GM19238 (cell line): ENCODE measurements around the gene BTC.
"Not testable (repeated sequence)": the region's sequence is repeated elsewhere in the genome, so short reads cannot be mapped to it uniquely, and the experiment has no call there.

Experiments used
- DNase-seq: peaks from one replicate; pipeline ENCODE4 v3.0.0; 2011; ENCODE audit warnings: low spot score; ENCODE audit not compliant: insufficient read length

Gene BTC, protein sequence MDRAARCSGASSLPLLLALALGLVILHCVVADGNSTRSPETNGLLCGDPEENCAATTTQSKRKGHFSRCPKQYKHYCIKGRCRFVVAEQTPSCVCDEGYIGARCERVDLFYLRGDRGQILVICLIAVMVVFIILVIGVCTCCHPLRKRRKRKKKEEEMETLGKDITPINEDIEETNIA

DNA sequence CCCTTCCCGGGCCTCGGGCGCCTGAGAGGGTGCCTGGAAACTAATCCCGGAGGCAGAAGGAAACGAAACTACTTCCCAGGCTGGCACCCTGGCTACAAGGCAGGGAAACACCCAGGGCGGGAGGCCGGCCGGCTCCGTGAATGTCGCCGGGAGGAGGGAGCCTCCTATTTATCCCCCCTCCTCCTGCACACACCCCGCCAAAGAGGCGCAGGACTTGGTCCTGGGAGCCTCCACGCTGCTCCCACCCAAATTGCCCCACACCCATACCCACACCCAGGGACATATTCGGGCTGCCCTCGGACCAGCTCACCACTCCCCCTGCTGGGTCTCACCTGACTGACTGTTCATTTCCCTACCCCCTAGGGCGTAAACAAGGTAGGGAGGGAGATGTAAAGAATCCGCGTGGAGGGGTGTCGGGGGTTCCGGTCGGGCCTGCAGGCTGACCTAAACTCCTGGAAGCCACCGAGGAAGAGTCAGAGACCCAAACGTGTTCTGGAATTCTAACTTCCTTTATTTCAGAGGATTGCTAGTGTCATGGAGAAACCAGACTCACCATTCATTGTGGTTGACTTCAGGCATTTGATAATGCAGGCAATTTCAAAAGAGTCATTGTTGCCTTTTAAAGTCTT, at the start of gene BTC:
Gene BTC, minus strand, starts transcription at position 142 of the 629 bp plus-strand sequence. CDS start 198 bp downstream, outside the sequence.
- no peak for DNase-seq

DNA sequence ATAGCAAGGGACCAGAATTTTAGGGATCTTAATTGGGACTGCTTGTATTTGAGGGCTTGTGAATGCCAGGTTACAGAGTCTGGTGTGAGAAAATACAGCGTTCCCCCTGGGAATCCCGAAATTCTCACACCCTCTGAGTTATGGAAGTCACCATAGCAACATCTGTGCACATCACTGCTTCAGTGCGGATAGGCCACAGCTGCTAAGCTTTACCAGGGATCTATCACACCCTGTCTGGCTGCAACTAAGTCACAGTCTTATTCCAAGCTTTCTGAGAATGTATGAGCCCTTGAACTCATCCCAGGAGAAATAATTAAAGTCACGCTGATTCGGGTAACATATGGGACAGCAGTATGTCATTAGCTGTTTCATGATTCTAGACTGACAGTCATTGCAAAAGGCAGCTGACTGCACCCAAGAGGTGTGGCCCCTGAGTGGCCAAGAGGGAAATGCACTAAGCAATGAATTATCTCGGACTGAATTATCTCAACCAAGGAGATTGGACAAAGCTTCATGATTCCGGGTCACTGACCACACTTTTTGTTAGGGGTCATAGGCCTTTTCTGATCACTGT, 46.7 kb upstream of the BTC start:
- DNase-seq: no peak

DNA sequence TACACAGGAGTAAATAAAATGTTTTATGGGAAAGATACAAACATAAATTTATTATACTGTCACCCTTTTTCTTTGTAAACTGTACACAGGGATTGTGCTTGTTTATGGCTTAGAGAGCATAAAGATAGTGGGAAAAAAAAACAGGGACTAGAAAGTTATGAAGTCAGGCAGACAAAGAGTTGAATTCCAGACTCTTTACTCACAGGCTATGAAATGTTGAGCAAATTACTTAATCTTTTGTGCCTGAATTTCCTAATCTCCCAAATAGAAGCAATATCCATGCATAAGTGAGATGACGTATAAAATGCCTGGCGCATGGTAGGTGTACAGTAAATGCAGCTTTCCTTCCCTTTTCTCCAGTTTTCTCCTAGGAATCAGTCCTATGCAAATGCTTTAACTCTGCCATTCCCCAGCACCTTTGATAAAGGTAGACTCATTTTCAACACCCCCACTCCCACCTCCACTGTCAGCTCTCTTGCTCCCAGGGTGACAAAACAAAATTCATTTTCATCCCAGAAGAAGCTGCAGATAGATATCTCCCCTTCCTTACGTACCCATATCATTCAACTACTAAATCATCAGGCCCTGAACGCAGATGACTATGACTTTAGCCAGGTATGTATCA, 44.5 kb upstream of the BTC start:
- no peak for DNase-seq

DNA sequence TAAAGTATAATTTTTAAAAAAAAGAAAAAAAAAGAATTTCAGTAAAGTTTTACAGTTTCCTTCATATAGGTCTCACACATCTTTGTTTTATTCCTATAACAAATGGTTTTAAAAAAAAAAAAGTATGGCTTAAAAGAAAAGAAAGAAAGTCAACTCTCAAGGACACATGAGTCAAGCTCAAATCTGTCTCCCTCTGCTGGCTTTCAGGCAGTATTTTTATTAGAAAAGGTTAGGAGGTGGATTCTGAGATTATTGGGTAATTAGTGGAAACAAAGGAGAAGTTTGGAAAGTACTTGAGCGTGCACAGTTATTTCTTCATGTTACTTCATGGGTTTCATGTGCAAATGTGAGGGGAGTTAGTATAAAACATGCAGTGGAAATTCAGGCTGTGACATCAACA, 36.6 kb upstream of the BTC start:
- DNase-seq: no peak

DNA sequence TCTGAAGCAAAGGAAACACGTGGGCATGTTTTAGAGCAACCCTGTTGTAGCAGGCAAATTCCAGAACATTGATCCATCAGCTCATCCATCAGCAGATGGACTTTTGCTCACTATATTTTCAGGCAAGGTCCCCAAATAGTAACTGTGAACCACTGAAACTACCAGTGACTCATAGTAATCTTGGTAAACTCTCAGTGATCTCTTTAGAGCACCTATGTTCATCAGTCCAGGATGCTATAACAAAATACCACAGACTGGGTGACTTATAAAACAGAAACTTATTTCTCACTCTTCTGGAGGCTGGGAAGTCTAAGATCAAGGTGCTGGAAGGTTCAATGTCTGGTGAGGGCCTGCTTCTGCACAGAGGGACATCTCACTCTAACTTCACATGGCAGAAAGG, 28.9 kb upstream of the BTC start:
- no peak for DNase-seq

DNA sequence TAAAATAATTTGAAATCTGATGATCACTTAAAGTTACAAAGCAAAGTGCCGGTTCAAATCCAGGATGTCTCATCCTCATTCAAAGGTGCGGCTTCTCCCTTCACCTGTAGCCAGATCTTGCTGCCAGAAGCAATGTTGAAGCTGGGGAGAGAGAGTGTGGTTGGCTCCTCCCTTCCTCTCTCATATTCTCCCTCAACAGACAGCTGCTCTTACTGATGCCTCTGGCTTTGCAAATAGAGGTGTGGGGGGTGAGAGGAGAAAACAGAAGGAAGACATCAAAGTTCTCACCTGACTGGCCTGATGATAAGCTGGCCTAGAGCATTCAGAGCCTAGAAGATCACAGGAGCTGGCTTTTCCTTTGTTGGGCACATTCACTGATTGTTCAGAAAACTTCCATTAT, 28.3 kb upstream of the BTC start:
- no peak for DNase-seq

DNA sequence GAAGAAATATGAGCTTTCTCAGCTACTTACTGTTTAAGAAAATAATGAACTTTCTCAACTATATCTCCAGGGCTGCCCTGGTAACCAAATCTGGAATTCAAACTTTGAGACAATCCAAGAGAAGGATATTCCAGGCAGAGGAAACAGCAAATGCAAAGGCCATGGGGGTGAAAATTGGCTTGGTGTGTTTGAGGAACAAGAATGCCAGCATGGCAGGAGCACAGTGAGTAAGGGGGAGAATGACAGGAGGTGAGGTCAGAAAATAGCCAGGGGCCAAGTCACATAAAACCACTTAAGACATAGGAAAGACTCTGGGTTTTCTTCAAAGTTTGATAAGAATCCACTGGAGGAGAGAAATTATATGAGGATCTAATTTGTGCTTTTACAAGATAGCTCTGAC, 27.2 kb upstream of the BTC start:
- no peak for DNase-seq

DNA sequence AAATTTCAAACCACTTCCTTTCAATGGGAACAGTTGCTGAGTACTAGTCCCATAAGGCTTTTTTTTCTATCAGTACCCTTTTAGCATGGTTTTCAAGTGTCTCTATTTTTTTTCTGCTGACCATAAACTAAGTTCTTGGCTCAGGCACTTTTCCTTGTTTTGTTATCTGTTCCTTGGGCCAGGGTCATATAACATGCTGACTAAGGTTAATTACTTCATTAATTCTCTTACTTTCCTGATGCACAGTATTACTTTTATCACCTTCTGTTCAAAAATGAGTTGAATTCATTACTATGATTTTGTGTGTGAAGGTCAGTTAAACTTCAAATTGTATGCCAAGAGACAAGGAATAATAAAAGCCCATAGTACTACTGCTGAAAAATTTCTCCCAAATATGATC, 19.7 kb upstream of the BTC start:
- no peak for DNase-seq

DNA sequence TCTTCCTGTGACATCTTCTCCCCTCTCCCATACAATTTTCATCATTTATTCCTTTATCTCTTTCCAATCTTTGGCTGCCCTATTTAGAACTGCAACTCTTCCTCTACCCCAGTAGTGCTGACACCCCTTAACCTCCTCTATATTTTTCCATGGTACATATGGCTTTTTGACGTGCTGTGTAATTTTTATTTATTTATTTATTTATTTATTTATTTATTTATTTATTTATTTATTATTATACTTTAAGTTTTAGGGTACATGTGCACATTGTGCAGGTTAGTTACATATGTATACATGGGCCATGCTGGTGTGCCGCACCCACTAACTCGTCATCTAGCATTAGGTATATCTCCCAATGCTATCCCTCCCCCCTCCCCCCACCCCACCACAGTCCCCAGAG, 17.7 kb upstream of the BTC start:
- not testable (repeated sequence) for DNase-seq

DNA sequence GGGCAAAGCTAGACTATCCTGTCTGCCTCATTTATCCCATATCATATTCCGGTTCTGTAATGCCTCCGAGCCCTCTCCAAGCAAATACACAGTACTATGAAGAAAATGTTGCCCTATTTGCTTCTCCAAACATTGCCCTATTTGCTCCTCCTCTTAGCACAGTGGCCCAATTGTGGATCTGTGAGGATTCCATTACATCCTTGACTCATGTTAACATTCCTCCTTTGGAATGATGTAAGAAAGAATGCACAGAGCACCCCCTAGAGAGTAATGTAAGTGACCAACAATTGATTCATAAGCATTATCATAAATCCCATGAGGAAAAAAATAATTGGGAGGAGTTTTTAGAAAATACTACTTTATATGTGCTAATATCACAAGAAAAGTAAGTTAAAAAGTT, 11.3 kb upstream of the BTC start:
- no peak for DNase-seq

DNA sequence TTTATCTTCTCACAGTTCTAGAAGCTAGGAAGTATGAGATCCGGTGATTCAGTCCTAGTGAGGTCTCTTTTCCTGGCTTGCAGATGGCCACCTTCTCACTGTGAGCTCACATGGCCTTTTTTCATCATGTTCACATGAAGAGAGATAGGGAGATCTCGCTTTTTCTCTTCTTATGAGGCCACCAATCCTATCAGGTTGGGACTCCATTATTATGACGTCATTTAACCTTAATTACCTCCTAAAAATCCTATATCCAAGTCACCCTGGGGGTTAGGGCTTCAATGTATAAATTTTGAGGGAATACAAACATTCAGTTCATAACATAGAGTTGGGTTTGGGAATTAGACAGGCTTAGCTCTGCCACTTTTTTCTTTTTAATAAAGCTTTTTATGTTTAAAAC, 6.0 kb upstream of the BTC start:
- DNase-seq: no peak

DNA sequence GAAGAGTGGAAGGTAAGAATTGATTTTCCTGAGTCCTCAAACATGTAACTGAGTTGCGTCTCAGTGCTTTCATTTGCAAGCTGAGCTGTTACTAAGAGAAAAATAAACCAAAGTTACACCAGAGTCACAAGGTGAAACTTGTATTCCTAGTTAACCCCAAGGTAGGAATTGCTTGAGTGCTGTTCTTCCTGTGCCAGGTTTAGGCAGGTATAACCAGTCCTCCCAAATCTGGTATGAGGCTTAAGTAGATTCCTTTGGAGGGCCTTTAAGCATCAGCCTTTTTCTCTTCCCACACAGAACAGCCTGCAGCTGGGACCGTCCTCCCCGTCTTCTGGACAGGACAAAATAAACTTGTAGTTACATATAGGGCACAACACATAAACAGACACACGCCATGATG, 2.3 kb upstream of the BTC start:
- no peak for DNase-seq

DNA sequence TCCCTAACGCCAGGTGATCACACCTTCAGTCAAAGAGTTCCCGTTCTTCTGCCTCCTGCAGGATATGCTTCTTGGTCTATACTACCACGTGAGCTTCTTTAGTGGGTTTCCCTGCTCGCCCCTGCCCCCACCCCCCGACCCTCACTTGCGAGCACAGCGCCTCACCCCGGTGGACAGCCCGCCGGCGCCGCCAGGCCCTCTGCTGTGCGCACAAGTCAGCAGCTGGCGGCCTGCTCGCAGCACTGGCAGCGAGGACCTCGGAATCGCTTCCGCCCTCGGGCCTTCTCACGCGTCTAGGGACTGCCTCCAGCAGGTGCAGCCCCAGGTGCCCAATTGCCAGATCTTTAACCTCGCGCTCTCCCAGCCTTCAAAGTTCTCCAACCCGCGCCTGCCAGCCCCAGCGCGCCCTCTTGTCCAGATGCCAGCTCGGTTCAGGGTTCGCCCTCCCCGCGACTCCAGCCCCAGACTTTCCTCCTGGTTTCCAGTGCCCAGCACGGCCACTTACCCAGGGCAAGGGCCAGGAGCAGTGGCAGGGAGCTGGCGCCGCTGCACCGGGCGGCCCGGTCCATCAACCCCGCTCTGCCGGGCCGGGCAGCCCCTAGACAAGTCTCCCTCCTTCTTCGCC, 454 bp downstream of the BTC start:
- DNase-seq: no peak

DNA sequence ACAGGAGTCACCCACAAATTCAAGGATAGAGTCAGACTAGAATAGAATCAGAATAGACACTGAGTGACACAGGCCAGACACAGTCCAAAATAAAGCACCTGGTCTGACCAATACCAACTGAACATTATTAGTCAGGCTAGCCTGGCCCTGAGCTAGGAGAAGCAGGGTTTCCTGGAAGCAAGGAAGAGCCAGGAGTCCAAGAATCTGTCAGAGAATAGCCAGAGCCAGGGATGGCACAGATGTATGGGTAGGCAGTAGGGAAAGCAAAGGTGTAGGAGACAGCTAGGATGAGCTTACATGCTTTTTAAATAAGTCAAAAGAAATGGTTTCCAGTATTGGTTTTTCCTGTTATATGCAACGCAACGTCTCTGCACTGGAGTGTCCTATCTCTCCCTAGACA, 3.7 kb downstream of the BTC start:
- no peak for DNase-seq

DNA sequence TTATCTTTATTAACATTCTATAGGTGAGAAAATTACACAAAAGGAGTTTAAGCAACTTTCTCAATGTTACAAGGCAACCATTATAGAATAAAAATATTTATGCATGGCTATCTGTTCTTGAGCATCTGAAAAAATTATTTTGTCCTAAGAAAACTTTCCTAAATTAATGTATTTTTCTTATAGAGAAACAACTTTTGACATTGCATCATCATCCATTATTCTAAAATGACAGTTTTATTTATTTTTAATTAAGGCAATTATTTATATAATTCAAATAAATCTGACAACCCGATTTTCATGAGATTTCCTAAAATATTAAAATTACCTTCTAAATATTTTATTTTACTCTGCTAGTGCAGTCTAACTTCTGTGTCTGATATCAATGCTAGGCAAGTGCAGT, 4.8 kb downstream of the BTC start:
- no peak for DNase-seq

DNA sequence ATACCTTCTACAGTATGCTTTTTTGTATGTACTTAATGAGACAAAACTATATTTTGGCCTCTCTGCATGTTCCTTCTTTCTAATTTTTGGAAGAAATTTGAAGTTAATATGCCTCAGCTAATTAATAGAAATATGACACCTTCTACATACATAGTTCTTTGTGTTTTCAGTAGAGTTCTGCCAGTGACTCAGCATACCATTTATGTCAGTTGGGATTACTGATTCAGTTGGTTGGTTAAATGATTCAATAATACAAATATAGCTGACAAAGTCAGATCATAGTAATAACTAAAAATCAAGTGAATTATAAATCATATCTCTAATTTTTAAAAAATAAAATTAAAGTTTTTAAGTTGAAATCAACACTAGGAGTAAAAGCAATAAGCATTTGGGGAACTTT, 16.8 kb downstream of the BTC start:
- no peak for DNase-seq

DNA sequence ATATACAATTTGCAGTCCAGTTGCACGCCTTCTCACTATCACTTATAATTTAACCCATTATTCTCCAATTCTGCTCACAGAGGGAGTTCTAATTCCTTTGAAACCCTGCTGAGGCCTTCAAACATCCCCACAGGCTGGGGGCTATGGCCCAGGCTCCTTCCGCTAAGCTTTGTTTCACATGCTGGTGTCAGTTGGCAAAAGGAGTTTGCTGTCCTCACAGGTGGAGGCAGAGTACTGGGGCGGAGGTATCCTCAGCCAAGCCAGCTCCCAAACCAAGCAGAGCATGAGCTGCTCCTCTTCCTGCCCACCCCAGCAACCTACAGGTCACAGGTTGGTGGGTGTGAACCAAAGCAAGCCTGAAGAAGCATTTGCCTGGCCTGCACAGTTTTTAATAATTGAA, 21.5 kb downstream of the BTC start:
- no peak for DNase-seq

DNA sequence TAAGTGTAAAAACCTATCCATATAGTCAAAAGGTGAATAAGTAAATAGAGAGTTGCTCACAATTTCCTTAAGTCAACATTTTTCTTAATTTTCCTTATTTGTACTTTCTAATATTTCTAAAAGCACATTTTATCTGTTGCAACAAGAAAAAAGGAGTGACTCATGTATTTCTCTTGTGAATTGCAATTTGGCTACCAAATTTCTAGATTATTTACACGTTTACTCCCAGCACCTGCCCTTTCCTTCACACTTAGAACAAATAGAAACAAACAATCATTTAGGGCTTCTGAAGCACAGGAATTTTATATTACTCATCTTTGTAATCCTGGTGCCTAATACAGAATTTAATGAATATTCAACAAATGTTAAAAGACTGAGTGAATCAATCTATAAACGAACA, 22.2 kb downstream of the BTC start:
- no peak for DNase-seq

DNA sequence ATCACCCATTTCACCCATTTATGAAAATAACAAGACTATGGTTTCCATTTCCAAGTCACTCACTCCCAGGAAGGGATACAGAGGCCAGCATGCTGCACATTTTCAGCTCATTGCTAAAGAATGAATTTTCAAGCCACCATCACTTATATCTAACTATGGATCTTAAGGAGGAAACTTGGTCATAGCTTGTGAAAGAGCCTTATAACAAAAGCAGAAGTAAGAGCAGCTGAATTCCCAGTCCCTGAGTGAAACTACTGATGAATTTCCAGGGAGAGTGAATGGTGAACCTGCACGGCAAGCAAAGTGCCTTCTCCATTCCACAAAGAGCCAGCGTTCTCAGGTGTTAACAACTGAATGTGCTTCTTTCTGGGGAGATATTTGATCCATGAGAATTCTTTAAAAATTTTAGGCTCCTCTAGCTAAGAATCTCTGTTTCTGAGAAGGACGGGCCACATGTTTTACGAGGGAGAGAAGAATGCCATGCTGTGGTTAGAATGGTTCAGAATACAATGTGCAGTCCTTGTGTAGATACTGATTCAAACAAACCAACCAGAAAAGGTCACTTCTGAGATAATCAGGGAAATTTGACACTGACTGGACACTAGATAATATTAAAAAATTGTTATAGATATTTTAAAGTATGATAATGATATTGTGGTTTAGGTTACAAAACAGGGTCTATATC, 24.0 kb downstream of the BTC start:
- DNase-seq: no peak

DNA sequence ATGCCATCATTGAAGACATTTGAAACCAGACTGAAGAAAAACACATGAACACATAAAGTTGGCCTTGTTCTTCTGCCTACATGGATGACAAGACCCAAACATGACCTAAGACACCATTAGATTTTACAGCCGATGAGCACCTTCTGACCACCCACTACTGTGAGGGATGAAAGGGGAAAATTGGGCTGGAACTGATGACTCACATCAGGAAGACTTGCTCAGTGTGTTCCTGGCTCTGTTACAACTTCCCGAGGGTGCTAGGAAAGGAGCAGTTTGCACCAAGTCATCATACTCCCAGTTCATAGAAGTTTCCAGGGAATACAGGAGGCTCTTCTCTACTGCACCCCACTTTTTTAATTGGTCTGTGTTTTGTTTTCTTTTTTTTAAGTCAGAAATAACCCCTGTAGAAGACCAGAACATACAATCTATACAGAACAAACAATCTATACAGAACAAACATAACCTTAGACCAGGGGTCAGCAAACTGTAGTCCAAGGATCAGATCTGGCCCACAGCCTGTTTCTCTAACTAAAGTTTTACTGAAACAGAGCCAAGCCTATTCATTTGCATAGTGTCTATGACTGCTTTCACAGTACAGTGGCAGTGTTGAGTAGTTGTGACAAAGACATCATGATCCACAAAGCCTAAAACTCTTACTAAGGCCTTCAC, 25.3 kb downstream of the BTC start:
- no peak for DNase-seq

DNA sequence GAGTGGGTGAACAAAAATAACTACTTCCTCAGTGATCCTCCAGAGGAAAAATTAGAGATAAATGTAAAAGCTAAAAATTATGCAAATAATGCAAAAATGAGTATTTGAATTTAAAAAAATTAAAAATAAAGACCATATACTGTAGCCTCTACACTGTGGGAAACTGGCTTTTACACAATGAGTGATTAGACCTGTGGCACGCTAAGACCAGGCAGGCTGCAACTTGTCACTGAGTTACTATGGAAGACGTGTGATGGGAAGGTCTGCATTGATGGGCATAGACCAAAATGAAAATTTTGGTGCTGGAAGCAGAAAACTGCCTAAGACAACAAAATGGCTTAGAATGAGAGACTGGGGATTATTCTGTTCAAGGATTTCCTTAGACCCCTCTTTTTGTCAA, 30.2 kb downstream of the BTC start:
- no peak for DNase-seq
